NCI-H1694 treated with DMSO at 0.1 percent for 48 hours (cell line): Measurements from ENCODE around the gene FRMD4A.

Experiments used
- DNase-seq: peaks from one replicate; lab custom pipeline; 2025; lab: John Stamatoyannopoulos, UW

The FRMD4A gene

DNA sequence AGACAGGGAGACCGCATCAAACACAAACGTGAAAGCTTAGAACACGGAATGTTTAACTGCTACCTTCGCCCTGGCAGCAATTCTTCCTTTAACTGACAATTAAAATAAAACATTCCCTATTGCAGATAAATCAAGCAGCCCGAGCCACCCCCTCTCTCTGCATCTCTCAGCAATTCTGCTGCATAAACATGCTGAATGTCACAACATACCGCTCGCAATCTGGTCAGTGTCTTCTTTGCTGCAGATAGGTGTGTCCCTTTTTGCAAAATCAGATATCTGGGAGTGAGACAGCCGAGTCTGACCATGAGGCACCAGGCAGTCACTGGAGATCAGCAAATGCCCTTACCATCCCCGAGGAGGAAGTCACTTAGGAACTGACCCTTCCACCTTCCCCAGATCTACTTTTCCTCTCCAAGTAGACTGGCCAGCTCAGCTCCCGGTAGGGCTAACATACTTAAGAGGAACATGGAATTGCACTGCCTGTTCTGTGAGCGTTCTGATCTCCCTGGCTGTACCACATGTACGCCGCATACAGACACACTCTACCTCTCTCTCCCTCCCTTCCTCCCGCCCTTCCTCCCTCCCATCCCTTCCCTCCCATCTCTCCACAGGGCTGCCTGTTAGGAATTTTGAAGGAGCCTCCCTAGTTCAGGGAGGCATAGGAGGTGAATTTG, at the start of gene FRMD4A:
Gene FRMD4A, minus strand, starts transcription at position 537 of the 674 bp plus-strand sequence.
- DNase-seq: no peak

DNA sequence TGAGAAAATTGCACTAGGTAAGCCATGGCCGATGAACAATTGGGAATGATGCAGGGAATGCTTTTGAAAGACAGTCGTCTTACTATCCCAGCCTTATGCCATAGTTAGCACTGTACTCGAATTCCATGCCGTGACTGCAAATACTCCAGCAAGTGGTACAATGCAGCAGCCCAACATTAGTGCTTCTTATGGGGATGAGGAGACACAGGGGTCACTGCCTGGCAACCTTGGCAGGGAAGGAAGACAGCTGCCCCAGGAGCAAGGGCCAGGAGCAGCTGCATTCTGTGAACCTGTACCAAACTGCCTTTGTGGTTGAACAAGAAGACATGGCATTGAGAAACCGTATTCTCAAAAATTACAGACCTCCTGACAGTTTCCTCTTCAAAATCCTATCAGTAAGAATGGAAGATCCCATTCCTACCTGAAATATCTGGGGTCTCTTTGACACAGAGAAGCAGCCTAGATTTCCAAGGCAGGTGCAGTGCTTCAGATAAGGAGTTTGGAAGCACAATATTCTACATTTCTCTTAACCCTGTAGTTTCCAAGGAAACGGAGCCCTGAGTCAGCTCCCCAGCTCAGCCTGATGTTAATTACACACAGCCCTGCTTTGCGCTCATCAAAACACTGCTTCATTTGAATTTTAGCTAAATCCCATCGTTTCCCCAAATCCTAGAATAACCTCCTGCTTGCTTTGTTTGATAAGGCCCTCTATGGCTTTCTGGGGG, 49.0 kb upstream of the FRMD4A start:
- no peak for DNase-seq

DNA sequence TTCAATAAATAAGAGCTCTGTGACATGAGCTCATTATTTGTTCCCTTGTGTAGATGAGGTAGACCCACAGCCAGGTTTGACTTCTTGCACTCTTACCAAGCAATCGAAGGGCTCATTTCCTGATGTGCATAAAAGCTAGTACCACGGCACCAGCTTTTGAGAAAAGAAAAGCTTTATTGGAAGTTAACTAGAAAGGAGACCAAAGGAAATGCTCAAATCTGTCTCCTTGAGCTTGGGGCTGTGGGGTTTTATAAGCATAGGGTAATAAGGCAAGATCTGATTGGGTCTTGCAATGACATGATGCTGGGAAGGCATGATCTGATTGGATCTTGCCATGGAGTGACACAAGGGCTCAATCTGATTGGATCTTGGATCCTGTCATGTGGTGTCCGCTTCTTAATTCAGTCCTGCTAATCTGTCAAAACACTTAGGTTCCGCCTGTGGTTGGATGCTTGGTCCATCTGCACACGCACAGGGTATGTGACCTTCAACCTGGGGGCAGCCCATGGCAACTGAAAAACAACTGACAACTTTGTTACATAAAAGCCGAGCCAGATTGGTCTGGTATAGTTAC, 47.8 kb upstream of the FRMD4A start:
- no peak for DNase-seq

DNA sequence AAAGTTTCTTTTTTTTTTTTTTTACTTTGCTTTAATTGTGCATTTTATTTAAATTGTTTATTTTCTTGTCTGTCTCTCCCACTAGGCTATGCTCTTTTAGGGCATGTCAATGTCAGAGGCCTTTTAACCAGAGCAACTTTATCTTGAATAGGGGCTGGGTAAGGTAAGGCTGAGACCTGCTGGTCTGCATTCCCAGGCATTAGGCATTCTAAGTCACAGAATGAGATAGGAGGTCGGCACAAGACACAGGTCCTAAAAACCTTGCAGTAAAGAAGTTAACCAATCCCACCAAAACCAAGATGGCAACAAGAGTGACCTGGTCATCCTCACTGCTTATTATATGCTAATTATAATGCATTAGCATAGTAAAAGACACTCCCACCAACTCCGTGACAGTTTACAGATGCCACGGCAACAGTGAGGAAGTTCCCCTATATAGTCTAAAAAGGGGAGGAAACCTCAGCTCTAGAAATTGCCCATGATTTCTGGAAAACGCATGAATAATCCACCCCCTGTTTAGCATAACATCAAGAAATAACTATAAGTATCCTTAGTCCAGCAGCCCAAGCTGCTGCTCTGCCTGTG, 47.0 kb upstream of the FRMD4A start:
- no peak for DNase-seq

DNA sequence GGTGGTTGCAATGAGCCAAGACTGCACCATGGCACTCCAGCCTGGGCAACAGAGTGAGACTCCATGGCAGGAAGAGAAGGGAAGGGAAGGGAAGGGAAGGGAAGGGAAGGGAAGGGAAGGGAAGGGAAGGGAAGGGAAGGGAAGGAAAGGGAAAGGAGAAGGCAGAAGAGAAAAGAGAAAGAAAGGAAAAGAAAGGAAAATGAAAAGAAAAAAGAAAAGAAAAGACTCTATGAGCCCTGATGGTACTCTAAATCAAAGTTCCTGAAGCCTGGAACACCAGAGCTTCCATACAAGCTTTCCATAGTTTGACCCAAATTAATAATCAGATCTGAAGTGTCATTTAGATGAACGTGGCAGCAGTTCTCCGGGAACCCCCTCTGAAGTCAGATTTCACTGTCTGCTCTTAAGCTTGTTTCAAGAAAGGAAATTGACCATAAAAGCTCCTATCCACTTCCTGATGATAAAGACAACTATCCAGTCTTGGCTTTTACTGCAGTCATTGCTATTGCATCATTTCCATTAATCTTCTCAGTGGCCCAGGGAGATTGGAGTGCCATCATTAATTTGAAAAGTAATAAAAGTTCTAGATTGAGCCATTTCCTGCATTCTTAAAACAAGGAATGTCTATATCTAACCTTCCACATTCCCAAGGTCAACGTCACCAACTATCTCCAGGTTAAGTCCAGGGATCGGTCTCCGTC, 44.2 kb upstream of the FRMD4A start:
- DNase-seq: no peak

DNA sequence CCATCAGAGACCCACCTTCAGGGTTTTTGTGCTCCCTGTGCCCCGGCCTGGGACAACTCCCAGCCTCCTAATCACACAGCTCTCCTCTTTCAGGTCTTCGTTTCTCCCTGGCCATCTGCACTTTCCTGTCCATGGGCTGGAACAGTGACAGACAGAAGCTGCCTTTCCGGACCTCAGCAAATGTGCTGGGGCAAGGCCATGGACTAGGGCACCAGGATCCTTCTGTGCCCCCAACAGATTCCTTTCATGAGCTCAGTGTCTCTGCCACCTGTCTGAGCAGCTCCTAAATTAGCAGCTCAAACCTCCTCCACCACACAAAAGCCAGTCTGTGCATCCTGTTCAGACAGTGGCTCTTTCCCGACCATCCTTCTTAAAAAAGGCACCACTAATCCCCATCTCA, 41.9 kb upstream of the FRMD4A start:
- DNase-seq: no peak

DNA sequence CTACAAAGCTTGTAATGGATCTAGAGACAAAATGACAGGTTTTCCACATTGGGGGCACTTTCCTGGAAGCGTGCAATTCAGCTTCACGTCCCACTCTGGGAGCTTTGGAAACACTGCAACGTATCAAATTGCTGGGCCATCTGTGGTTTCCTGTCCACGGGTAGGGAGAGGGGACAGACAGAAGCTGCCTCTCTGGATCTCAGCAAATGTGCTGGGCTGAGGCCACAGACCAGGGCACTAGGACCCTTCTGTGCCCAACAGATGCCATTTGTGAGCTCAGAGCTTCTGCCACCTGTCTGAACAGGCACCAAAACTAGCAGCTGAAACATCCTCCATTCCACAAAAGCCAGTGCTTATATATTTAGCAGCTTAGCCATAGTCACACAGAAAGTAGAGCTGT, 40.9 kb upstream of the FRMD4A start:
- peak; percentile 87 for DNase-seq

DNA sequence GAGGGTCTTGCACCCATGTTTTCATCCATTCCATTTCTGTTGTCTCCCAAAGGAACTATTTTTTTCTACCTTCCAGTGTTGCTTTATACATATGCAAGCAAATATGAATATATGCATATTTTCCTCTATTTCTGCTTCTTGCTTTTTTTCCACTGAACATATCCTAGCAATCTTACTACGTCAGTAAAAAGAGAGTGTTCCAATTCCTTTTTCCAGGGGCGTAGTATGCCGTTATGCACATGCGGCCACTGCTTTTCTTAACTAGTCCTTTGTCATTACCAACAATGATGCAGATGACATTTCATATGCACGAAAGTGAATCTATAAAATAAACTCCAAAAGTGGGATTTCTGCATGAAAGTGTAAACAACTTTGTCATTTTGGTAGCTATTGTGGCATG, 40.2 kb upstream of the FRMD4A start:
- no peak for DNase-seq

DNA sequence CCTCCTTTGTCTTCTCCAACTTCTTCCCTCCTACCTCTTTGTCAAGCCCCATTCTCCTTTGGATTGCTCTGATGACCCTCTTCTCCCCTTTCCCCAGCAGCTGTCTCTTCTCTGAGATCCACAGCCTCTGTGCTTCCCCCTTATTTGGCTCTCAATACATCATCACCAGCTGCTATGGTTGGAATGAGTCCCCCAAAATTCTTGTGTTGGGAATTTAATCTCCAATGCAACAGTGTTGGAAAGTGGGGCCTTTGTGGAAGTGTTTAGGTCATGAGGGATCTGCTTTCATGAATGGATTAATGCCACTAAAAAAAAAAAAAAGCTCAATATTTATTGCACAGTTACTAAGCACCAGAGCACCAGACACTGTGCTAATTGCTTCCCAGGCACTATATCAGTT, 39.2 kb upstream of the FRMD4A start:
- DNase-seq: no peak

DNA sequence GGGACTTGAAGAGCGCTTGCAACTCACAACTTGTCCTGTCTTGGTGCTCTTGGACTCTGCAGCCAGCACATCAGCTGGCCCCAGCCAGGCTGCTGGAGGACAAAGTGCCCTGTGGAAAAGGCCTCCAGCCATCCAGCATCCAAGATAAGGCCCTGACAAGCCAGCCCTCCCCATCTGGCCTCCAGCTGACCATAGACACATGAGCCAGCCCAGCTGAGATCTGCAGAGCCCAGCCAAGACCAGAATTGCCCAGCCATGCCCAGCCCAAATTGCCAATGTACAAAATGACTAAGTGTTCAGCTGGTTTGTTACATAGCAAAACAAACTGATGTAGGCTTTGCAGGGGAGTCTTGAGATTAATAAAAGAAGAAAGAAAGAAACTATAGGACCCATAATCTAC, 36.0 kb upstream of the FRMD4A start:
- DNase-seq: no peak

DNA sequence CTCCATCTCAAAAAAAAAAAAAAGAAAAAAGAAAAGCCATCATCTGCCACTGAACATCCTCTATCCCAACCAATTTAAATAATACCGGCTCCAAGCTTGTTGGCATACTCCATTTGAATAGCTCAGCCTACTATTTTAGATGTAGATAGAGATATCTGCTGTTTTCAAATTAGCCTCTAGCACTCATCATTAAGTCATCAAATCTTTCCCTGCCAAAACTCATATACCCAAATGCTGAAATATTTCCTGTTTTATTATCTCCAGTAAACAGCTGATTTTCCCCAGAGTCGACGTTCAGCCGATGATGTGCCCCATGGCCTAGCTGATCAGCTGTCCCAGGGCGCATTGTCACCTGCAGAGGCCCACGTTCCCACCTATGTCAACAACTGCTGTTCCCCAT, 34.5 kb upstream of the FRMD4A start:
- no peak for DNase-seq

DNA sequence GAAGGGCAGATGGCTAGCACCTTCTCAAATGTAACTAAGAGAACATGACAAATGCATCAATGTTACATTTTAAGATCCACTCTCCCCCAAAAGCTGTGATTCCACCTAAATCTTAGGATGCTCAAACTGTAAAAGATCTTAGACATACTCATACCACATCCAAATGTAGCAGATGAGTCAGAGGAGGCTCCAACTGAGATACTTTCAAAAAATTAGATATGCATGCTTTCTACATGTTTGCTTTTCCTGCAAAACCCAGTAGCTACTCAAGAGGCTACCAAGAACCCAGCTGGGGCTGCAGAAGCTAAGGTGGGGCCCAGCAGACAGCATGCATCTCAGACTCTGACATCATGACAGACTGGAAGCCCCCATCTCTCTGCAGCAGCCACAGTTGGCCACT, 31.4 kb upstream of the FRMD4A start:
- no peak for DNase-seq

DNA sequence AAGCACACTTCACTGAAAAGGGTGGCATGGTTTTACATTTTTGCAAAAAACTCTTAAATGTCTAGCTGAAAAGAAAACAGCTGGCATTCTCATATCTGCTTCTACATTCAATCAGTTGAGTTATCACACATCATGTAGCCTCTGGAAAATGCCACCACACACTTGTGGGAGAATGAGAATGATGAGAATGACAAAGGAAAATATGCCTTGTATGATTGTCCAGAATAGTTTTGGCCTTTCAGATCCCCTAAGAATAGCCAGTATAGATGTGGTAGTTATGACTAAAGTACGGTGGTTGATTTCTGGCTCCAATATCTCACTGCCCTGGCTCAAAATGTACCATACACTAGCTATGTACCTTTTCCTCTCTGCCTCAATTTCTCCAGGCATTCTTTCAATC, 30.2 kb upstream of the FRMD4A start:
- DNase-seq: no peak

DNA sequence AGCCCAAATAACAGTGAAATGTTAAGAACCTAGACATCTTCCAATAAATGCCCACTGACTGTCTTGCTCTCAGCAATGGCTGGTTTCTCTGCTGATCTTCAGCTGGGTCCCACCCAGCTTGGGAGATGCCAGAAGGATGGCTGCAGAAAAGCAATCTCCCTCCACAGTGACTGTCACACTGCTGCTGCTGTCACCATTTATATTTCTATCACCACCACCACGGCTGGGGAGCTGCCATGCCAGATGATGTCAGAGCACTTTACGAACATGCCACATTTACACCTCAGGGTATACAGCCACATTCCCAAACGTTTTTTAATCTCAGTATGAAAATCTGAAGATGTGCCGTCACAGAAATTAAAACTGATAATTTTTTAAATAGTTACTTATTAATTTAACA, 29.8 kb upstream of the FRMD4A start:
- no peak for DNase-seq

DNA sequence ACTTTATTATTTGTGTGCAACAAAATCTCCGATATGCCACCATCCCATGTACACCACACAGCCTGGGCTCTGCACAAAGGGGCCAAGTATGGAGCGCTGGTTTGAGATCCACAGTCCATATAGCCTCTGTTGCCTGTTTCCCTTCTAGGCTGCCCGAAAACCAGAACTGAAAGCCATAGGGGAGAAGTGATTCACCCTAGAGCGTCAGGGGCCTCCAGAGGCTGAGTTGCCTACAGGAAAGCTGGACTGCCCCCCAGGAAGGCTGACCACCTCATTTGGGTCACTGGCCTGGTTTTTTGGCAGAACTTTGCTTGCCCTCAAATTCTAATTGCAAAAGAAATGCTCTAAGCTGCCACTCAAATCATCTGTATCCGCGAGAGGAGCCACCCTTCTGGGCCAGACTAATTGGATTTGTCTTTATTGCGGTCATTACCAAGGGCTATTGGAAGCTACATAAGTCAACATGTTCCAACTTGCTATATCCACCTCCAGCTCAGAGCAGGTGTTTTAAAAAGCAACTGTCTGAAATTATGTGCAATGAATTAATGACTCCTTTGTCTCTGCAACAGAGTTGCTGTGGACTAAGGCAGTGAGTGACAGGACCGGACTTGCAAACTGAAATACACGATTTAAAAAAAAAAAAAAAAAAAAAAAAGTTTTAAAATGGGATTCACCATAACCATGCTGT, 28.3 kb upstream of the FRMD4A start:
- DNase-seq: no peak

DNA sequence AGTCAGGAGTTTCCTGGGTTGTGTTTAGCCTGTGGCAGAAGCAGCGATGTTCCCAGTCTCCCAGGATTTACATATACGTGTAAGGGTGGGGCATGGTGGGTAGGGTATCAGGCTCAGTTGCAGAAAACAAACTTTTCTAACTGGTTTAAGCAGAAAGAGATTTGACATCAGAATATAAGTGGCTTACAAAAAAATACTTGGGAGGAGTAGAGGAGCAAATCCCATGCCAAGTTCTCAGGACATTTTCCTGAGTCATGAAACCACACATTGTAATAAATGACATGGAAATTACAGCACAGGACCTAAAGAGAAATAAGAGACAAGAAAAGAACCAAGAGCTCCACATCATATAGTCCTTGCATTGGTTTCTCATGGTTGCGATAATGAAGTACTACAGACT, 26.2 kb upstream of the FRMD4A start:
- DNase-seq: no peak

DNA sequence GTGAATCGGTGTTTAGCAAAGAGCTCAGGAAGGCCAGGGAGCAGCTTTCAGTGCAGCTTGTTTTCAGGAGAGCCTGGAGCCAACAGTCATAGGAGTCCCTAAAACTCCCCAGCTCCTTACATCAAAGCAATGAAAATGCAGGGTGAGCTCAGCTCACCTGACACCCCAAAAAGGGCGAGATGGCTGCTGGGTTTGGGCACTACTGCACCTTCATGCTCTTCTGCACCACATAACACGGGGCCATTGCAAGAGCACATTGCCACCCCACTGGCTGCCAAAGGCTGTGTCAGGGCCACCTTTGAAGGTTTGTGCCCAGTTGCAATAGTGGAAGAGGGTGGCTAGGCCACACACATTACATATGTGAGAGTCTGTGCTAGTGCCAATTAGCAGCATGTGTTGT, 25.0 kb upstream of the FRMD4A start:
- no peak for DNase-seq

DNA sequence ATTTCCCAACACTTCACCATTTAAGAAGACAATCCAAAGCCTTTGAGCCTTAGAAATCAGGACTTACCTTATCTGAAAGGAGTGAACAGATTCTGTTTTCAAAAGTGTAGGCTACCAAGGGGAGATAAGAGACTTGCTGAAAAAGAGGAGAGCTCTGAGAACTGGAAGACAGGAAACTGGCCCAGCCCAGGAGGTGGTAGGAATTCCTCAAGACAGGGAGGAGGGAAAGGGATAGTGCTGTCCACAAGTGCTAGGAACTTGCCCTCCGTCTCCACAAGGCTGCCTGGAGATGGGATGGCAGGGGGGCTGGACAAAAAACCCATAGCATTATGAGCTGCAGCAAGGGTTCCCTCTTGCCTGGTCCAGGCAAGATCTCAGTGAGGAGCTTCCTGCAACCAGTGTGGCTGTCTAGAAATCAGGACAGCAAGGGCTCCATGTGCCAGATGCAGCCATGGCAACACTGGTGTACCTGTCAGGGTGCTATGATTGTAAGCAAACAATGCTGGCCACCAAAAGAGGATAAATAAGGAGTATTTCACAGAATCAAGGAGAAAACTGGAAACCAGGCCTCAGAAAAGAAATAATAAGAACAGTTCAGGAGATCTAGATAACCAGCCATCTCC, 22.7 kb upstream of the FRMD4A start:
- no peak for DNase-seq

DNA sequence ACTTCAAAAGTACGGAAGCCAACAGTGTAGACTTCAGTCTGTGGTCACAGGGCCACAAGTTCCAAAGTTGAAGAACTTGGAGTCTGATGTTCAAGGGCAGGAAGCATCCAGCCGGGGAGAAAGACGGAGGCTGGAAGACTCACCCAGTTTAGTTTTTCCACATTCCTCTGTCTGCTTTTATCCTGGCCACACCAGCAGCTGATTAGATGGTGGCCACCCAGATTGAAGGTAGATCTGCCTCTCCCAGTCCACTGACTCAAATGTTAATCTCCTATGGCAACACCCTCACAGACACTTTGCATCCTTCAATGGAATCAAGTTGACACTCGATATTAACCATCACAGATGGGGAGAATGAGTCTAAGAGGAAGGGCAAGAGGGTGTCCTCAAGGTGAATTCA, 19.3 kb upstream of the FRMD4A start:
- no peak for DNase-seq

DNA sequence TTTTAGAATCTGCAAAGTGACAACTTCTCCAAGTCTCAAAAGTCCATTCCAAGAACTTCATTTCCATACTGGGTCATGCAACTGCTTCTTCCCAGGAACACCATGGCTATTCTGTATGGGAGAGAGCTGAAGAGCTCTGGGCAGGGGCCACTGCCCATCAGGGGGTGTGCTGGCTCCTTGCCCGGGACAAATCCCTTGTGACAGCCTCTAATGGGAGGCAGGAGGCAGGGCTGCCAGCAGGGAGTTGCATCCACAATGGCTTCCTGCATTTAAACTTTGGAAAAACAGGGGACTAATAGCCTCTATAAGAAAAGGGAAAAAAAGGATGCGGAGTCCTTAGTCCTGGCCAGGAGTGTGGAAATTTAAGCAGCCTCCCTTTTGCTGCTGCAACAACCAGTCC, 18.4 kb upstream of the FRMD4A start:
- DNase-seq: no peak

DNA sequence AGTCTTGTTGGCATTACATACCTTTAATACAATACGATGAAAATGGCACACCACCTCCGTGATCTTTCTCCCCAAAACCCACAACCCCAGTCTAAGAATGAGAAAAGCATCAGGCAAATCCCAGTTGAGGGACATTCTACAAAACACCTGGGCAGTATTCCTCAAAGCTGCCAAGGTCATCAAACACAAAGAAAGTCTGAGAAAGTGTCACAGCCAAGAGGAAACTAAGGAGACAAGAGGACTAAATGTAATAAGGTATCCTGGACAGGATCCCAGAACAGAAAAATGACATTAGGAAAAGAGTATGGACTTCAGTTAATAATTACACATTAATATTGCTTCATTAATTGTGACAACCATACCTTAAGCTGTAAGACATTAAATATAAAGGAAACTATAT, 14.5 kb upstream of the FRMD4A start:
- no peak for DNase-seq
